ENCODE data around the gene EID3. TPM values are rescaled to one million over a fixed set of nuclear protein-coding genes. Genes with fewer than 3 reads are reported as not detected.

The EID3 gene
- total and polyA plus RNA-seq, 9 of the 15 experiments (the other 6 are each of a cell fraction or from before 2014, with no cell fraction given), result 0.07 to 3.5 (median 0.42) TPM

DNA sequence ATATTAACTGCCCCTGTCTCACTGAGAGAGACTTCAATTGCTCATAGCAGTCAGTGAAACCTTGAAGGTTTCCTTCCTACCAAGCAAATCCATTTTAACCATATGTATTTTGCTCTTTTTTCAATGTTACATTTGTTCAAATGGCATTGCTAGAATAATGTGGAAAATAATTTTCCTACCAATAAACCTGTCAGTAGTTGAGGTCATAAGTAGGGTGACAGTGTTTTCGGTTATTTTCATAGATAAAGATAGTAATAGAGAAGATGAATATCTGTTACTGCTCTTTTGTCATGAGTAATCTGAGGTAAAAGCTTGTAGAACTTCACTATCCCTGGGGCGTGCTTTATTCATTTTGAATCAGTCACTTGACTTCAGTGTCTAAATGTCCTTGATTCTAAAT, 32.6 kb downstream of the EID3 start:
- Histone ChIP-seq H2AFZ (ENCODE audit: low read depth, low read length) (no peak overlapping the region), H3K27ac (ENCODE audit: extremely low read depth, low read depth, low read length) (no peak overlapping the region), H3K4me2 (ENCODE audit: insufficient read depth, low read length) (no peak overlapping the region), H3K9me1 (ENCODE audit: control insufficient read depth, insufficient read depth, low read length) (no peaks in the 10 kb centered on the region), H3K9ac (ENCODE audit: insufficient read depth in 1 of 2, low read depth in 2 of 2, low read length in 2 of 2) (no peak overlapping the region), H3K27me3 (ENCODE audit: control insufficient read depth in 2 of 2, insufficient read depth in 2 of 2, low read length in 2 of 2) (no peaks in the 10 kb centered on the region), H4K20me1 (replicated peaks; ENCODE audit: control insufficient read depth, insufficient read depth, low read length) (no peaks in the 10 kb centered on the region), H3K4me3 (no peak overlapping the region), H3K36me3 (ENCODE audit: control insufficient read depth, insufficient read depth, low read length) (peaks cover 86% of the 10 kb centered on the region), H3K9me3 (replicated peaks; ENCODE audit: control insufficient read depth, insufficient read depth, low read depth, low read length) (no peaks in the 10 kb centered on the region), H3K79me2 (ENCODE audit: control insufficient read depth, insufficient read depth, low read length) (no peaks in the 10 kb centered on the region; the same call in 2 of the 3 replicates), H3K4me1 (replicated peaks in 1 of 2; ENCODE audit: control insufficient read depth in 2 of 2, insufficient read depth in 2 of 2, low read length in 2 of 2) (no peaks in the 10 kb centered on the region)
- ChIA-PET POLR2A (no interaction called here), CTCF (ENCODE audit: low intra/inter-chr PET ratio) (no interaction called here)
- DNase-seq (ENCODE audit: extremely low read depth in 1 of 4, low spot score in 3 of 4), result no peak
- FAIRE-seq, result no peak
- intact Hi-C loops (cut with micrococcal nuclease), result no loop called here
- no peak for ATAC-seq
- no TSS peak for BruUV-seq (replicated peaks)
- in situ Hi-C loops (cut with MboI), result no loop called here
- TF ChIP-seq, protein P1, sequence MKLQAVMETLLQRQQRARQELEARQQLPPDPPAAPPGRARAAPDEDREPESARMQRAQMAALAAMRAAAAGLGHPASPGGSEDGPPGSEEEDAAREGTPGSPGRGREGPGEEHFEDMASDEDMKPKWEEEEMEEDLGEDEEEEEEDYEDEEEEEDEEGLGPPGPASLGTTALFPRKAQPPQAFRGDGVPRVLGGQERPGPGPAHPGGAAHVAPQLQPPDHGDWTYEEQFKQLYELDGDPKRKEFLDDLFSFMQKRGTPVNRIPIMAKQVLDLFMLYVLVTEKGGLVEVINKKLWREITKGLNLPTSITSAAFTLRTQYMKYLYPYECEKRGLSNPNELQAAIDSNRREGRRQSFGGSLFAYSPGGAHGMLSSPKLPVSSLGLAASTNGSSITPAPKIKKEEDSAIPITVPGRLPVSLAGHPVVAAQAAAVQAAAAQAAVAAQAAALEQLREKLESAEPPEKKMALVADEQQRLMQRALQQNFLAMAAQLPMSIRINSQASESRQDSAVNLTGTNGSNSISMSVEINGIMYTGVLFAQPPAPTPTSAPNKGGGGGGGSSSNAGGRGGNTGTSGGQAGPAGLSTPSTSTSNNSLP (IDR thresholded peaks at IDR 0.05; ENCODE audit: borderline replicate concordance, low read depth, low read length), result no peak
- no peak for TF ChIP-seq CEBPB (tag; IDR thresholded peaks at IDR 0.05)
- TF ChIP-seq, protein P2, sequence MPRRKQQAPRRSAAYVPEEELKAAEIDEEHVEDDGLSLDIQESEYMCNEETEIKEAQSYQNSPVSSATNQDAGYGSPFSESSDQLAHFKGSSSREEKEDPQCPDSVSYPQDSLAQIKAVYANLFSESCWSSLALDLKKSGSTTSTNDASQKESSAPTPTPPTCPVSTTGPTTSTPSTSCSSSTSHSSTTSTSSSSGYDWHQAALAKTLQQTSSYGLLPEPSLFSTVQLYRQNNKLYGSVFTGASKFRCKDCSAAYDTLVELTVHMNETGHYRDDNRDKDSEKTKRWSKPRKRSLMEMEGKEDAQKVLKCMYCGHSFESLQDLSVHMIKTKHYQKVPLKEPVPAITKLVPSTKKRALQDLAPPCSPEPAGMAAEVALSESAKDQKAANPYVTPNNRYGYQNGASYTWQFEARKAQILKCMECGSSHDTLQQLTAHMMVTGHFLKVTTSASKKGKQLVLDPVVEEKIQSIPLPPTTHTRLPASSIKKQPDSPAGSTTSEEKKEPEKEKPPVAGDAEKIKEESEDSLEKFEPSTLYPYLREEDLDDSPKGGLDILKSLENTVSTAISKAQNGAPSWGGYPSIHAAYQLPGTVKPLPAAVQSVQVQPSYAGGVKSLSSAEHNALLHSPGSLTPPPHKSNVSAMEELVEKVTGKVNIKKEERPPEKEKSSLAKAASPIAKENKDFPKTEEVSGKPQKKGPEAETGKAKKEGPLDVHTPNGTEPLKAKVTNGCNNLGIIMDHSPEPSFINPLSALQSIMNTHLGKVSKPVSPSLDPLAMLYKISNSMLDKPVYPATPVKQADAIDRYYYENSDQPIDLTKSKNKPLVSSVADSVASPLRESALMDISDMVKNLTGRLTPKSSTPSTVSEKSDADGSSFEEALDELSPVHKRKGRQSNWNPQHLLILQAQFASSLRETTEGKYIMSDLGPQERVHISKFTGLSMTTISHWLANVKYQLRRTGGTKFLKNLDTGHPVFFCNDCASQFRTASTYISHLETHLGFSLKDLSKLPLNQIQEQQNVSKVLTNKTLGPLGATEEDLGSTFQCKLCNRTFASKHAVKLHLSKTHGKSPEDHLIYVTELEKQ (CRISPR knock-in tag; IDR thresholded peaks at IDR 0.05), result no peak
- 76% methylated on average over 2 of the region's 2 CpGs for WGBS (ENCODE audit: insufficient coverage, low coverage, missing lambda C conversion rate)
